Stimulated activated CD8-positive, alpha-beta memory T cell treated with anti-CD3 and anti-CD28 coated beads, Interleukin-15, amount 100 ng/mL, for 1 hour (primary cell): Measurements from ENCODE around the gene DGKQ.
"Not testable (repeated sequence)": the region's sequence is repeated elsewhere in the genome, so short reads cannot be mapped to it uniquely, and the experiment has no call there.

Experiments
- DNase-seq: peaks from one replicate; pipeline ENCODE4 v3.0.0-alpha.2; 2020; ENCODE audit warnings: low read depth

Gene DGKQ

GRCh38 chr4:1009542-1010394 lies 36.4 kb upstream of the DGKQ start:
- peak; percentile 47 for DNase-seq

GRCh38 chr4:1008840-1009541 lies 35.6 kb upstream of the DGKQ start:
- DNase-seq, result no peak

- no peak for DNase-seq
Measured at GRCh38 chr4:1006856-1007255, 33.5 kb upstream of the DGKQ start.

GRCh38 chr4:1004557-1005485 lies 31.5 kb upstream of the DGKQ start:
- DNase-seq, result no peak

GRCh38 chr4:1004071-1004418 lies 30.7 kb upstream of the DGKQ start:
- DNase-seq, result no peak

GRCh38 chr4:1003271-1004070 lies 30.1 kb upstream of the DGKQ start:
- DNase-seq, result no peak

- no peak for DNase-seq
Measured at GRCh38 chr4:1002631-1003251, 29.4 kb upstream of the DGKQ start.

GRCh38 chr4:1002131-1002630 lies 28.8 kb upstream of the DGKQ start:
- no peak for DNase-seq

- DNase-seq, result no peak
Measured at GRCh38 chr4:1001561-1002130, 28.3 kb upstream of the DGKQ start.

GRCh38 chr4:1000686-1001260 lies 27.4 kb upstream of the DGKQ start:
- DNase-seq, result no peak

GRCh38 chr4:999882-1000425 lies 26.6 kb upstream of the DGKQ start:
- no peak for DNase-seq

- DNase-seq, result not testable (repeated sequence)
Measured at GRCh38 chr4:999240-999863, 26.0 kb upstream of the DGKQ start.

- no peak for DNase-seq
Measured at GRCh38 chr4:998096-998691, 24.8 kb upstream of the DGKQ start.

GRCh38 chr4:997375-998071 lies 24.2 kb upstream of the DGKQ start:
- DNase-seq, result no peak

GRCh38 chr4:996997-997374 lies 23.6 kb upstream of the DGKQ start:
- DNase-seq, result no peak

- DNase-seq, result no peak
Measured at GRCh38 chr4:996030-996996, 22.9 kb upstream of the DGKQ start.

- no peak for DNase-seq
Measured at GRCh38 chr4:995311-996026, 22.1 kb upstream of the DGKQ start.
